Caco-2 (cell line): ENCODE results near the gene ADD3. TPM values are rescaled to one million over a fixed set of nuclear protein-coding genes. Genes with fewer than 3 reads are reported as not detected.

Experiments
- BruUV-seq: library from RNA; stranded (reverse); fragments of 400-500 nt; replicated peaks from 2 replicates; lab custom pipeline; 2021; lab: Mats Ljungman, UMichigan
- CTCF ChIA-PET: fragments of 300-600 bp; sonication (Branson Sonifier 250); formaldehyde crosslinking; loops from one replicate; lab custom pipeline; 2022; ENCODE audit warnings: antibody characterized with exemption; lab: Charles Lee
- POLR2A ChIA-PET: fragments of 300-600 bp; sonication (Branson Sonifier 250); formaldehyde crosslinking; loops from one replicate; lab custom pipeline; 2022; ENCODE audit warnings: antibody characterized with exemption; lab: Charles Lee
- DNase-seq, 2 experiments: peaks; one replicate each; pipeline versions ENCODE4 v3.0.0 to v3.0.0-alpha.2; 2020 to 2022
- H3K27me3 ChIP-seq: replicated peaks from 2 replicates; pipeline ENCODE4 v1.6.0; 2011; ENCODE audit warnings: low read length; ENCODE audit not compliant: control insufficient read depth, insufficient read depth
- H3K36me3 ChIP-seq: 2 replicates; pipeline ENCODE4 v1.5.1; 2011; ENCODE audit warnings: low read length; ENCODE audit not compliant: control insufficient read depth, insufficient read depth
- H3K4me1 ChIP-seq: fragments of 250-450 bp; sonication (Bioruptor Pico); 2 replicates; pipeline ENCODE4 v1.5.1; 2020; ENCODE audit warnings: mild to moderate bottlenecking
- H3K4me3 ChIP-seq: 2 replicates; pipeline ENCODE4 v1.5.1; 2011; ENCODE audit warnings: low read depth, mild to moderate bottlenecking, control low read depth, low read length
- H3K9me3 ChIP-seq: fragments of 250-450 bp; sonication (Bioruptor Pico); 2 replicates; pipeline ENCODE4 v1.5.1; 2020; ENCODE audit warnings: mild to moderate bottlenecking, moderate library complexity
- H3K27ac Mint-ChIP-seq: one replicate; pipeline ENCODE4 v1.8.0; 2022; ENCODE audit warnings: mixed read lengths; ENCODE audit not compliant: unreplicated experiment
- H3K27me3 Mint-ChIP-seq: one replicate; pipeline ENCODE4 v1.8.0; 2022; ENCODE audit warnings: mixed read lengths; ENCODE audit not compliant: insufficient read depth, unreplicated experiment
- H3K36me3 Mint-ChIP-seq: one replicate; pipeline ENCODE4 v1.8.0; 2022; ENCODE audit warnings: mild to moderate bottlenecking, mixed read lengths; ENCODE audit not compliant: insufficient read depth, unreplicated experiment
- H3K4me1 Mint-ChIP-seq: one replicate; pipeline ENCODE4 v1.8.0; 2022; ENCODE audit warnings: low read depth, mixed read lengths; ENCODE audit not compliant: unreplicated experiment
- H3K4me3 Mint-ChIP-seq: one replicate; pipeline ENCODE4 v1.8.0; 2022; ENCODE audit warnings: mild to moderate bottlenecking, moderate library complexity, mixed read lengths; ENCODE audit not compliant: unreplicated experiment
- H3K9me3 Mint-ChIP-seq: one replicate; pipeline ENCODE4 v1.8.0; 2022; ENCODE audit warnings: mixed read lengths; ENCODE audit not compliant: unreplicated experiment
- intact Hi-C: fragments of 100-400 bp; cut with micrococcal nuclease; formaldehyde crosslinking; loops from one replicate; pipeline ENCODE4 v1.10.0; 2022; ENCODE audit not compliant: unreplicated experiment
- total RNA-seq: library from RNA; stranded (reverse); gene quantifications from 2 replicates; pipeline ENCODE4 v1.2.3, GENCODE V29; 2022
- TF ChIP-seq, protein P1 (sequence below), 2 experiments: fragments of 200-600 bp in 1 of 2; IDR thresholded peaks; 1 replicate in 1 of 2; 2 replicates in 1 of 2; pipeline versions ENCODE4 v1.5.1 to v1.8.0; 2011 to 2022; ENCODE audit warnings: antibody characterized with exemption in 1 of 2, control low read depth in 1 of 2, inconsistent platforms in 1 of 2, low read depth in 1 of 2, low read length in 1 of 2, mild to moderate bottlenecking in 1 of 2, moderate library complexity in 1 of 2; ENCODE audit not compliant: insufficient read depth in 1 of 2, severe bottlenecking in 1 of 2, unreplicated experiment in 1 of 2

The ADD3 gene
- total RNA-seq, 1 experiment from 2014 or later = 264 TPM

DNA sequence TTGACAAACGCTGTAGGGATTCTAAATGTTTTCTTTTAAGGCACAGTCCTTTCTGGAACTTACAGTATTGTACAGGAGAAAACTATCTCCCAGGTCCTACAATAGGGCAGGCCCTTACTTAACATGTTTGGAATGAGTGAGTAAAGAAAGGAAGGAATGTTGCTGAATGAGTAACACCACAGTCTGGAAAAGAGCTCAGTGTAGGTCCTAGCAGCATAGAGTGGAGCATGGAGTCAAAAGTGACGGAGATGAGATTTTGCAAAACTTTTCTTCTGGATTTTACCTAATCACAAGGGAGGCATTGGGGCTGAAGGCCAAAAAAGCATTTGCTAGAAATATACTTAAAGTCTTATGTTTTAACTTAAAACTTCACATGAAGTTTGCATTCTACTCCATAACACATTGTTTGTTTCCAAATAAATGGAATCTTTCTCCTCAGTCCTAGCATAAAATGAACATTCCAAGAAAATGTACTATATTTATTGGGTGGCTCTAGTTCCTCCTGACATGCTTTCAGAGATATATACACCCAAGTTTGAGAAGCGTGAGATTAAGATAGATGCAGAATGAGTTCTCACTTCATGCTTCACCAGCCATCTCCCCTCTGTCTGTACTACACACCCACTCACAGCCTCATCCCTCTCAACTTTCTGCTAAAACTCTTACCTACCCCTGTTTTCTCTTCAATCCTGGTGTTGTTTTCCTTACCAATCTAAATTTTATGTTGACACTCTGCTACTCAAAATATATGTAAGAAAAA lies 20.2 kb upstream of the ADD3 start:
- Mint-ChIP-seq H3K4me3 (peak overlapping the region; percentile 18), H3K9me3 (peaks cover 36% of the 10 kb centered on the region), H3K4me1 (peaks cover 54% of the 10 kb centered on the region), H3K27me3 (no peaks in the 10 kb centered on the region), H3K36me3 (peaks cover 26% of the 10 kb centered on the region), H3K27ac (peak overlapping the region; percentile 51)
- H3K4me3 ChIP-seq = no peak overlapping the region
- intact Hi-C loops = loop anchor here (1.0 kb wide), 1 partner anchor 10 kb away; no protein-coding TSS in a partner anchor
- BruUV-seq = no TSS peak
- H3K4me1 ChIP-seq = peaks cover 30% of the 10 kb centered on the region
- H3K27me3 ChIP-seq = no peaks in the 10 kb centered on the region
- H3K36me3 ChIP-seq = no peaks in the 10 kb centered on the region
- DNase-seq = no peak
- H3K9me3 ChIP-seq = peaks cover 29% of the 10 kb centered on the region
- TF ChIP-seq, protein P1, sequence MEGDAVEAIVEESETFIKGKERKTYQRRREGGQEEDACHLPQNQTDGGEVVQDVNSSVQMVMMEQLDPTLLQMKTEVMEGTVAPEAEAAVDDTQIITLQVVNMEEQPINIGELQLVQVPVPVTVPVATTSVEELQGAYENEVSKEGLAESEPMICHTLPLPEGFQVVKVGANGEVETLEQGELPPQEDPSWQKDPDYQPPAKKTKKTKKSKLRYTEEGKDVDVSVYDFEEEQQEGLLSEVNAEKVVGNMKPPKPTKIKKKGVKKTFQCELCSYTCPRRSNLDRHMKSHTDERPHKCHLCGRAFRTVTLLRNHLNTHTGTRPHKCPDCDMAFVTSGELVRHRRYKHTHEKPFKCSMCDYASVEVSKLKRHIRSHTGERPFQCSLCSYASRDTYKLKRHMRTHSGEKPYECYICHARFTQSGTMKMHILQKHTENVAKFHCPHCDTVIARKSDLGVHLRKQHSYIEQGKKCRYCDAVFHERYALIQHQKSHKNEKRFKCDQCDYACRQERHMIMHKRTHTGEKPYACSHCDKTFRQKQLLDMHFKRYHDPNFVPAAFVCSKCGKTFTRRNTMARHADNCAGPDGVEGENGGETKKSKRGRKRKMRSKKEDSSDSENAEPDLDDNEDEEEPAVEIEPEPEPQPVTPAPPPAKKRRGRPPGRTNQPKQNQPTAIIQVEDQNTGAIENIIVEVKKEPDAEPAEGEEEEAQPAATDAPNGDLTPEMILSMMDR (IDR thresholded peaks at IDR 0.05; ENCODE audit: insufficient read depth in 1 of 2, low read depth in 1 of 2, low read length in 1 of 2, severe bottlenecking in 1 of 2, unreplicated experiment in 1 of 2) = no peak
- ChIA-PET POLR2A (interaction anchor here (0.5 to 1.0 kb wide), 2 partner anchors 20 to 86 kb away, joined by 3 to 4 read pairs; no protein-coding TSS in a partner anchor), CTCF (interaction anchor here (0.6 to 1.2 kb wide), 3 partner anchors 9 to 317 kb away, joined by 3 to 7 read pairs (median 4); partner anchors contain the start of gene SMNDC1)

DNA sequence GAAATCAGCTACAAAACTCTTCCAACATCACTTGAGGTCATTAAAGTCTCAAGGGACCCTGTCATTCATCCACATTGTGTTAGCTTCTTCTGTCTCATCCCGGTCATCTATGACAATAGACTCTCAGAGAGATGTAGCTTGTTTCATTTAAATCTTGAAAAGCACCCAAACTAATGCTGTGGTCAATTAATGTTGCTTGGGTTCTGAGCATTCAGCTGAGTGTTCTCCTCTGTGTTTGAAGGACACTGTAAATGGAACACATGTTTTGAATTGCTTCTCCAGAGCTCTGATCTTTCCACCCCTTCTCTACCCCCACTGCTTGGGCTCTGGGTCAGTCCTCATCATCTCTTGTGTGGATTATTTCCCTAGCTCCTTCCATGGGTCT lies 19.6 kb upstream of the ADD3 start:
- H3K9me3 ChIP-seq = peaks cover 29% of the 10 kb centered on the region
- no peaks in the 10 kb centered on the region for H3K27me3 Mint-ChIP-seq
- intact Hi-C loops = no loop called here
- H3K36me3 Mint-ChIP-seq = peaks cover 26% of the 10 kb centered on the region
- H3K36me3 ChIP-seq = no peaks in the 10 kb centered on the region
- H3K4me1 ChIP-seq = peaks cover 34% of the 10 kb centered on the region
- no peak overlapping the region for H3K4me3 Mint-ChIP-seq
- H3K27ac Mint-ChIP-seq = peak overlapping the region; percentile 51
- POLR2A ChIA-PET = no interaction called here
- H3K4me3 ChIP-seq = no peak overlapping the region
- H3K4me1 Mint-ChIP-seq = peaks cover 52% of the 10 kb centered on the region
- H3K27me3 ChIP-seq = no peaks in the 10 kb centered on the region
- TF ChIP-seq, protein P1 (IDR thresholded peaks at IDR 0.05; ENCODE audit: insufficient read depth in 1 of 2, low read depth in 1 of 2, low read length in 1 of 2, severe bottlenecking in 1 of 2, unreplicated experiment in 1 of 2) = no peak
- no TSS peak for BruUV-seq
- DNase-seq = no peak
- CTCF ChIA-PET = interaction anchor here (0.6 to 1.2 kb wide), 2 partner anchors 10 to 317 kb away, joined by 3 to 7 read pairs; partner anchors contain the start of gene SMNDC1
- H3K9me3 Mint-ChIP-seq = peaks cover 36% of the 10 kb centered on the region

DNA sequence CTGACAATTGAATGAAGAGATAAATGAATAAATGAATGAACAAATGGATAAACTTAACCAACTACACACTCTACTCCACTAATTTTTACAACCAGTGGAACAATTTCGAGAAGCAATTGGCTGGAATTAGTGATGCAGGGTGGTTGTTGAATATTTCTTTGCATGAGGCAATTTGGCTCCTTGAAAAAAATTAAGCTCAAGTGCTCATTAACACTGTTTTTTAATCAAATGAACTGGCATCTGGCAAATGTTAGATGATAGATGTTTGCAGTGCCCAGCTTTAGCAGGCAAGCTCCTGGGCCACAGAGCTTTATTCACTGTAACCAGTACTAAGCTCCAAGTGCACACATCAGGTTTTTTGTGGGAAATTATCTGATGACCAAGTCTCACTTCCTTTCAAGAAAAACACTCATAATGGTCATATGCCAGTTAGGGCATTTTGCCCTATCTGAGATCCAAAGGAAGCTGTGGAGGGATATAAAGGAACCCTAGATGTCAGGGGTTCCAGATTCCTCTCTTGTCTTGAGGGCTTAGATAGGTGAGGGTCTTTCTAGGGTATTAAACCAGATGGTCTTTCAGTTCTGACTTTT lies 16.4 kb upstream of the ADD3 start:
- H3K27me3 ChIP-seq = no peaks in the 10 kb centered on the region
- no TSS peak for BruUV-seq
- peaks cover 47% of the 10 kb centered on the region for H3K4me1 Mint-ChIP-seq
- peaks cover 15% of the 10 kb centered on the region for H3K9me3 ChIP-seq
- intact Hi-C loops = loop anchor here (10.0 kb wide), 1 partner anchor 1397 kb away; no protein-coding TSS in a partner anchor
- H3K4me3 ChIP-seq = no peak overlapping the region
- H3K4me1 ChIP-seq = peaks cover 59% of the 10 kb centered on the region
- H3K36me3 Mint-ChIP-seq = peaks cover 5% of the 10 kb centered on the region
- peaks cover 25% of the 10 kb centered on the region for H3K9me3 Mint-ChIP-seq
- H3K27ac Mint-ChIP-seq = no peak overlapping the region
- CTCF ChIA-PET = interaction anchor here (1.4 kb wide), 1 partner anchor 107 kb away, joined by 4 read pairs; no protein-coding TSS in a partner anchor
- no peak for DNase-seq
- POLR2A ChIA-PET = no interaction called here
- TF ChIP-seq, protein P1 (IDR thresholded peaks at IDR 0.05; ENCODE audit: insufficient read depth in 1 of 2, low read depth in 1 of 2, low read length in 1 of 2, severe bottlenecking in 1 of 2, unreplicated experiment in 1 of 2) = no peak
- H3K27me3 Mint-ChIP-seq = no peaks in the 10 kb centered on the region
- no peak overlapping the region for H3K4me3 Mint-ChIP-seq
- H3K36me3 ChIP-seq = no peaks in the 10 kb centered on the region
